WTC11 (cell line): ENCODE results near the gene ADAMTS19. TPM values are rescaled to one million over a fixed set of nuclear protein-coding genes. Genes with fewer than 3 reads are reported as not detected.

ENCODE experiments used
- ATAC-seq: fragments of 200-7000 bp; cut with Tn5 transposase; 2 replicates; pipeline ENCODE4 v1.10.0; 2021; ENCODE audit warnings: mild to moderate bottlenecking, moderate library complexity
- CTCF ChIA-PET: fragments of 300-600 bp; sonication (Branson Sonifier 250); formaldehyde crosslinking; loops from one replicate; lab custom pipeline; 2021; ENCODE audit warnings: antibody characterized with exemption; lab: Charles Lee
- POLR2A ChIA-PET: fragments of 350-600 bp; sonication (Branson Sonifier 250); formaldehyde crosslinking; loops from one replicate; lab custom pipeline; 2021; ENCODE audit warnings: antibody characterized with exemption; lab: Charles Lee
- DNase-seq: peaks from one replicate; pipeline ENCODE4 v3.0.0; 2021; ENCODE audit warnings: low spot score
- H3K27ac Mint-ChIP-seq: 2 replicates; pipeline ENCODE4 v1.8.0; 2021; ENCODE audit warnings: mixed read lengths
- H3K27me3 Mint-ChIP-seq: 2 replicates; pipeline ENCODE4 v1.8.0; 2021; ENCODE audit warnings: low read depth, mild to moderate bottlenecking, moderate library complexity, mixed read lengths
- H3K36me3 Mint-ChIP-seq: 2 replicates; pipeline ENCODE4 v1.8.0; 2021; ENCODE audit warnings: mixed read lengths
- H3K4me1 Mint-ChIP-seq: 2 replicates; pipeline ENCODE4 v1.8.0; 2022; ENCODE audit warnings: mixed read lengths
- H3K4me3 Mint-ChIP-seq: 2 replicates; pipeline ENCODE4 v1.8.0; 2021; ENCODE audit warnings: mild to moderate bottlenecking, moderate library complexity, mixed read lengths
- H3K9me3 Mint-ChIP-seq: 2 replicates; pipeline ENCODE4 v1.8.0; 2021; ENCODE audit warnings: mixed read lengths
- ARID4B ChIP-seq: sonication (generic); formaldehyde crosslinking; IDR thresholded peaks from 2 replicates; pipeline ENCODE4 v1.8.0; 2023; ENCODE audit warnings: missing genetic modification reagents, mild to moderate bottlenecking, borderline replicate concordance
- ATF1 ChIP-seq: sonication (generic); formaldehyde crosslinking; IDR thresholded peaks from 2 replicates; pipeline ENCODE4 v1.8.1; 2023; ENCODE audit warnings: mild to moderate bottlenecking, moderate library complexity, missing genetic modification reagents
- GABPB1 ChIP-seq: sonication (generic); formaldehyde crosslinking; IDR thresholded peaks from 2 replicates; pipeline ENCODE4 v1.8.1; 2023; ENCODE audit warnings: mild to moderate bottlenecking, missing genetic modification reagents
- MAX ChIP-seq: sonication (generic); formaldehyde crosslinking; IDR thresholded peaks from 2 replicates; pipeline ENCODE4 v1.8.0; 2022; ENCODE audit warnings: mild to moderate bottlenecking, missing genetic modification reagents
- NFATC4 ChIP-seq: fragments of 250-450 bp; sonication (Bioruptor Pico); IDR thresholded peaks from 2 replicates; pipeline ENCODE4 v1.9.0; 2021; ENCODE audit warnings: mild to moderate bottlenecking
- NFYB ChIP-seq: sonication (generic); formaldehyde crosslinking; conservative IDR thresholded peaks from 2 replicates; pipeline ENCODE4 v1.8.0; 2022; ENCODE audit warnings: low read depth, missing genetic modification reagents
- TEAD1 ChIP-seq: sonication (generic); formaldehyde crosslinking; IDR thresholded peaks from 2 replicates; pipeline ENCODE4 v1.8.0; 2022; ENCODE audit warnings: mild to moderate bottlenecking, missing genetic modification reagents
- TP53 ChIP-seq: sonication (generic); formaldehyde crosslinking; IDR thresholded peaks from 2 replicates; pipeline ENCODE4 v1.8.1; 2023; ENCODE audit warnings: mild to moderate bottlenecking, missing genetic modification reagents
- ZMAT4 ChIP-seq: fragments of 250-450 bp; sonication (Bioruptor Pico); IDR thresholded peaks from 2 replicates; pipeline ENCODE4 v1.9.0; 2021; ENCODE audit warnings: mild to moderate bottlenecking
- ZNF281 ChIP-seq: sonication (generic); formaldehyde crosslinking; IDR thresholded peaks from 2 replicates; pipeline ENCODE4 v1.8.0; 2023; ENCODE audit warnings: mild to moderate bottlenecking, missing genetic modification reagents
- ZNF671 ChIP-seq: fragments of 250-450 bp; sonication (Bioruptor Pico); IDR thresholded peaks from 2 replicates; pipeline ENCODE4 v1.8.0; 2021; ENCODE audit warnings: mild to moderate bottlenecking
- total RNA-seq: library from RNA; stranded (reverse); gene quantifications from 3 replicates; pipeline ENCODE4 v1.2.3, GENCODE V29; 2021
- TF ChIP-seq, protein P1 (sequence below): fragments of 200-600 bp; IDR thresholded peaks from 2 replicates; pipeline ENCODE4 v1.8.0; 2022; ENCODE audit warnings: antibody characterized with exemption
- TF ChIP-seq, protein P2 (sequence below): sonication (generic); formaldehyde crosslinking; conservative IDR thresholded peaks from 2 replicates; pipeline ENCODE4 v1.8.1; 2023; ENCODE audit warnings: mild to moderate bottlenecking, low read depth, missing genetic modification reagents, moderate library complexity
- TF ChIP-seq, protein P3 (sequence below): sonication (generic); formaldehyde crosslinking; IDR thresholded peaks from 2 replicates; pipeline ENCODE4 v1.8.0; 2022; ENCODE audit warnings: mild to moderate bottlenecking, missing genetic modification reagents
- TF ChIP-seq, protein P4 (sequence below): sonication (generic); formaldehyde crosslinking; IDR thresholded peaks from 2 replicates; pipeline ENCODE4 v1.8.0; 2023; ENCODE audit warnings: missing genetic modification reagents

Gene ADAMTS19
- total RNA-seq, 1 experiment from 2014 or later: 28.0 TPM

GRCh38 chr5:129766798-129767197 lies 306.7 kb downstream of the ADAMTS19 start (continued):
- TF ChIP-seq TP53 (CRISPR knock-in tag): no peak
- TF ChIP-seq TEAD1 (CRISPR knock-in tag): no peak

- H3K4me3 Mint-ChIP-seq: peak overlapping the region; percentile 36; the same call in 1 of the 2 replicates
- H3K36me3 Mint-ChIP-seq: no peaks in the 10 kb centered on the region
- ChIA-PET CTCF (interaction anchor here (0.7 to 3.4 kb wide), 9 partner anchors 9 to 1339 kb away, joined by 3 to 17 read pairs (median 4); partner anchors contain the start of gene ADAMTS19), POLR2A (no interaction called here)
- no peak overlapping the region for H3K27ac Mint-ChIP-seq
- DNase-seq (peak; percentile 66), ATAC-seq (peak; percentile 73)
- peaks cover 15% of the 10 kb centered on the region for H3K4me1 Mint-ChIP-seq
- TF ChIP-seq GABPB1 (CRISPR knock-in tag) (no peak), NFATC4 (CRISPR knock-in tag) (no peak)
- TF ChIP-seq, protein P1, sequence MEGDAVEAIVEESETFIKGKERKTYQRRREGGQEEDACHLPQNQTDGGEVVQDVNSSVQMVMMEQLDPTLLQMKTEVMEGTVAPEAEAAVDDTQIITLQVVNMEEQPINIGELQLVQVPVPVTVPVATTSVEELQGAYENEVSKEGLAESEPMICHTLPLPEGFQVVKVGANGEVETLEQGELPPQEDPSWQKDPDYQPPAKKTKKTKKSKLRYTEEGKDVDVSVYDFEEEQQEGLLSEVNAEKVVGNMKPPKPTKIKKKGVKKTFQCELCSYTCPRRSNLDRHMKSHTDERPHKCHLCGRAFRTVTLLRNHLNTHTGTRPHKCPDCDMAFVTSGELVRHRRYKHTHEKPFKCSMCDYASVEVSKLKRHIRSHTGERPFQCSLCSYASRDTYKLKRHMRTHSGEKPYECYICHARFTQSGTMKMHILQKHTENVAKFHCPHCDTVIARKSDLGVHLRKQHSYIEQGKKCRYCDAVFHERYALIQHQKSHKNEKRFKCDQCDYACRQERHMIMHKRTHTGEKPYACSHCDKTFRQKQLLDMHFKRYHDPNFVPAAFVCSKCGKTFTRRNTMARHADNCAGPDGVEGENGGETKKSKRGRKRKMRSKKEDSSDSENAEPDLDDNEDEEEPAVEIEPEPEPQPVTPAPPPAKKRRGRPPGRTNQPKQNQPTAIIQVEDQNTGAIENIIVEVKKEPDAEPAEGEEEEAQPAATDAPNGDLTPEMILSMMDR: peak; percentile 91
- TF ChIP-seq, protein P2, sequence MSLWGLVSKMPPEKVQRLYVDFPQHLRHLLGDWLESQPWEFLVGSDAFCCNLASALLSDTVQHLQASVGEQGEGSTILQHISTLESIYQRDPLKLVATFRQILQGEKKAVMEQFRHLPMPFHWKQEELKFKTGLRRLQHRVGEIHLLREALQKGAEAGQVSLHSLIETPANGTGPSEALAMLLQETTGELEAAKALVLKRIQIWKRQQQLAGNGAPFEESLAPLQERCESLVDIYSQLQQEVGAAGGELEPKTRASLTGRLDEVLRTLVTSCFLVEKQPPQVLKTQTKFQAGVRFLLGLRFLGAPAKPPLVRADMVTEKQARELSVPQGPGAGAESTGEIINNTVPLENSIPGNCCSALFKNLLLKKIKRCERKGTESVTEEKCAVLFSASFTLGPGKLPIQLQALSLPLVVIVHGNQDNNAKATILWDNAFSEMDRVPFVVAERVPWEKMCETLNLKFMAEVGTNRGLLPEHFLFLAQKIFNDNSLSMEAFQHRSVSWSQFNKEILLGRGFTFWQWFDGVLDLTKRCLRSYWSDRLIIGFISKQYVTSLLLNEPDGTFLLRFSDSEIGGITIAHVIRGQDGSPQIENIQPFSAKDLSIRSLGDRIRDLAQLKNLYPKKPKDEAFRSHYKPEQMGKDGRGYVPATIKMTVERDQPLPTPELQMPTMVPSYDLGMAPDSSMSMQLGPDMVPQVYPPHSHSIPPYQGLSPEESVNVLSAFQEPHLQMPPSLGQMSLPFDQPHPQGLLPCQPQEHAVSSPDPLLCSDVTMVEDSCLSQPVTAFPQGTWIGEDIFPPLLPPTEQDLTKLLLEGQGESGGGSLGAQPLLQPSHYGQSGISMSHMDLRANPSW: no peak
- no peaks in the 10 kb centered on the region for H3K27me3 Mint-ChIP-seq
- no peaks in the 10 kb centered on the region for H3K9me3 Mint-ChIP-seq
Observed at GRCh38 chr5:129767927-129768380, 307.9 kb downstream of the ADAMTS19 start.

DNA sequence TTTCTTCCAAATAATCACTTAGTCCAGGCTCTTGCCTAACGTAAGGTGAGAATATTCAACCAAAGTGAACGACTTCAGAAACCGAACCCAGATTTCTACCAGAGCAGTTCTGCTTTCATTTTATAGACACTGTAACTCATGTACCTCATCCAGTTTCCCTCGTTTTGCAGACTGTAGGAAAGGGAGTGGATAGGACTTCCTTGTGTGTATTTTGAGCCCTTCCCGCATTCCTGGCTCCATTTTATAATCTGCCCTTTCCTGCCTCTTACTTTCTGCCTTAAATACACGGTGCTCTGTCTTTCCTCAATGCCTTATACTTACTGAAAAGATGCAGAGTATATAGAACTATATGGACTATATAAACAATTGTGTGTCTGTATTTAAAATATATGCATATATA lies 308.6 kb downstream of the ADAMTS19 start:
- ChIA-PET POLR2A (no interaction called here), CTCF (interaction anchor here (0.9 to 7.4 kb wide), 9 partner anchors 84 to 1339 kb away, joined by 3 to 208 read pairs (median 5); partner anchors contain the start of gene ADAMTS19)
- no peaks in the 10 kb centered on the region for H3K36me3 Mint-ChIP-seq
- H3K4me3 Mint-ChIP-seq: no peak overlapping the region
- ATAC-seq: no peak
- H3K9me3 Mint-ChIP-seq: no peaks in the 10 kb centered on the region
- no peak for DNase-seq
- no peak overlapping the region for H3K27ac Mint-ChIP-seq
- H3K27me3 Mint-ChIP-seq: no peaks in the 10 kb centered on the region
- H3K4me1 Mint-ChIP-seq: peaks cover 15% of the 10 kb centered on the region
- TF ChIP-seq, protein P3, sequence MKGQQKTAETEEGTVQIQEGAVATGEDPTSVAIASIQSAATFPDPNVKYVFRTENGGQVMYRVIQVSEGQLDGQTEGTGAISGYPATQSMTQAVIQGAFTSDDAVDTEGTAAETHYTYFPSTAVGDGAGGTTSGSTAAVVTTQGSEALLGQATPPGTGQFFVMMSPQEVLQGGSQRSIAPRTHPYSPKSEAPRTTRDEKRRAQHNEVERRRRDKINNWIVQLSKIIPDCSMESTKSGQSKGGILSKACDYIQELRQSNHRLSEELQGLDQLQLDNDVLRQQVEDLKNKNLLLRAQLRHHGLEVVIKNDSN (CRISPR knock-in tag): no peak
- TF ChIP-seq ZNF281 (CRISPR knock-in tag): no peak
- no peak for TF ChIP-seq ATF1 (CRISPR knock-in tag)
- no peak for TF ChIP-seq TP53 (CRISPR knock-in tag)
- TF ChIP-seq ARID4B (CRISPR knock-in tag): no peak
- TF ChIP-seq NFYB: no peak
- no peak for TF ChIP-seq MAX (CRISPR knock-in tag)
- no peak for TF ChIP-seq ZMAT4
- TF ChIP-seq ZNF671: no peak
- TF ChIP-seq, protein P4, sequence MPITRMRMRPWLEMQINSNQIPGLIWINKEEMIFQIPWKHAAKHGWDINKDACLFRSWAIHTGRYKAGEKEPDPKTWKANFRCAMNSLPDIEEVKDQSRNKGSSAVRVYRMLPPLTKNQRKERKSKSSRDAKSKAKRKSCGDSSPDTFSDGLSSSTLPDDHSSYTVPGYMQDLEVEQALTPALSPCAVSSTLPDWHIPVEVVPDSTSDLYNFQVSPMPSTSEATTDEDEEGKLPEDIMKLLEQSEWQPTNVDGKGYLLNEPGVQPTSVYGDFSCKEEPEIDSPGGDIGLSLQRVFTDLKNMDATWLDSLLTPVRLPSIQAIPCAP (CRISPR knock-in tag): no peak
